SK-N-SH (cell line): Measurements from ENCODE around the gene ALAS2. TPM values are rescaled to one million over a fixed set of nuclear protein-coding genes. Genes with fewer than 3 reads are reported as not detected.

Source experiments
- CTCF ChIA-PET: fragments of 300-600, 350-600 bp; formaldehyde crosslinking; extraction: SDS; loops from one replicate; lab custom pipeline; 2021; lab: Yijun Ruan, JAX
- POLR2A ChIA-PET: fragments of 350-600 bp; sonication (Branson Sonifier 250); formaldehyde crosslinking; extraction: SDS; loops from one replicate; lab custom pipeline; 2020; ENCODE audit warnings: antibody characterized with exemption, inconsistent platforms; lab: Yijun Ruan, JAX
- DNase-seq: peaks from one replicate; pipeline ENCODE4 v3.0.0; 2012
- H2AFZ ChIP-seq: fragments of 200-600 bp; sonication (generic); 2 replicates; pipeline ENCODE4 v1.8.1; 2016; ENCODE audit warnings: antibody characterized with exemption, mild to moderate bottlenecking, low read depth
- H3F3A ChIP-seq: fragments of 200-600 bp; sonication (generic); replicated peaks from 2 replicates; pipeline ENCODE3; 2016; ENCODE audit warnings: antibody characterized with exemption, mild to moderate bottlenecking; ENCODE audit not compliant: insufficient read depth
- H3K27ac ChIP-seq, 2 experiments: fragments of 200-500 bp in 1 of 2; fragments of 200-600 bp in 1 of 2; sonication (Bioruptor generic) in 1 of 2; sonication (generic), shearing (Covaris generic) in 1 of 2; 2 replicates each; pipeline versions ENCODE4 v1.5.1 to v1.6.1; 2014 to 2016; ENCODE audit warnings: low read depth in 2 of 2, inconsistent platforms in 1 of 2, low read length in 1 of 2, mild to moderate bottlenecking in 1 of 2, mixed read lengths in 1 of 2
- H3K27me3 ChIP-seq: fragments of 200-600 bp; sonication (generic), shearing (Covaris generic); 2 replicates; pipeline ENCODE4 v1.6.1; 2016; ENCODE audit warnings: mixed run types; ENCODE audit not compliant: insufficient read depth
- H3K36me3 ChIP-seq, 2 experiments: fragments of 200-500 bp in 1 of 2; fragments of 200-600 bp in 1 of 2; sonication (Bioruptor generic) in 1 of 2; sonication (generic) in 1 of 2; replicated peaks in 1 of 2; 2 replicates each; pipeline versions ENCODE3 to v1.5.1; 2014 to 2016; ENCODE audit warnings: low read length in 1 of 2, mild to moderate bottlenecking in 1 of 2; ENCODE audit not compliant: insufficient read depth in 2 of 2, control insufficient read depth in 1 of 2
- H3K4me1 ChIP-seq, 2 experiments: fragments of 200-500 bp in 1 of 2; fragments of 200-600 bp in 1 of 2; sonication (Bioruptor generic) in 1 of 2; sonication (generic), shearing (Covaris generic) in 1 of 2; 2 replicates each; pipeline versions ENCODE4 v1.5.1 to v1.6.1; 2014 to 2016; ENCODE audit warnings: low read depth in 1 of 2, low read length in 1 of 2, mixed run types in 1 of 2; ENCODE audit not compliant: insufficient read depth in 2 of 2, control insufficient read depth in 1 of 2
- H3K4me2 ChIP-seq: fragments of 200-600 bp; sonication (generic), shearing (Covaris generic); 2 replicates; pipeline ENCODE4 v1.6.1; 2017; ENCODE audit warnings: mixed run types
- H3K4me3 ChIP-seq, 2 experiments: fragments of 200-500 bp in 1 of 2; fragments of 200-600 bp in 1 of 2; sonication (Bioruptor generic) in 1 of 2; sonication (generic), shearing (Covaris generic) in 1 of 2; 2 replicates each; pipeline versions ENCODE4 v1.5.1 to v1.8.1; 2014 to 2016; ENCODE audit warnings: low read depth in 2 of 2, inconsistent platforms in 1 of 2, low read length in 1 of 2, mild to moderate bottlenecking in 1 of 2, mixed read lengths in 1 of 2, moderate library complexity in 1 of 2
- H3K79me2 ChIP-seq: fragments of 200-600 bp; sonication (generic); 2 replicates; pipeline ENCODE4 v1.8.1; 2017; ENCODE audit warnings: mild to moderate bottlenecking; ENCODE audit not compliant: insufficient read depth
- H3K9ac ChIP-seq: fragments of 200-600 bp; sonication (generic); 2 replicates; pipeline ENCODE4 v1.6.1; 2017; ENCODE audit warnings: mixed run types
- H3K9me2 ChIP-seq: fragments of 200-600 bp; sonication (generic); 2 replicates; pipeline ENCODE4 v1.6.1; 2017; ENCODE audit warnings: mixed run types
- H3K9me3 ChIP-seq: fragments of 200-600 bp; sonication (generic); 2 replicates; pipeline ENCODE4 v1.6.1; 2017; ENCODE audit warnings: mixed run types, mild to moderate bottlenecking, moderate library complexity
- H4K20me1 ChIP-seq: fragments of 200-600 bp; sonication (generic); 2 replicates; pipeline ENCODE4 v1.6.1; 2017; ENCODE audit warnings: mild to moderate bottlenecking, mixed run types; ENCODE audit not compliant: insufficient read depth
- ELF1 ChIP-seq: IDR thresholded peaks from 2 replicates; pipeline ENCODE4 v1.4.0; 2012
- EP300 ChIP-seq, 2 experiments: IDR thresholded peaks; 2 replicates each; pipeline versions ENCODE4 v1.4.0 to v1.6.1; 2012; ENCODE audit warnings: borderline replicate concordance in 1 of 2, low read depth in 1 of 2, low read length in 1 of 2
- FOXJ3 ChIP-seq: sonication (generic); formaldehyde crosslinking; IDR thresholded peaks from 2 replicates; pipeline ENCODE4 v1.5.1; 2020; ENCODE audit warnings: mild to moderate bottlenecking, missing genetic modification reagents
- GABPA ChIP-seq: IDR thresholded peaks from 2 replicates; pipeline ENCODE4 v1.4.0; 2012; ENCODE audit warnings: low read depth, mild to moderate bottlenecking
- GATA2 ChIP-seq: sonication (generic); formaldehyde crosslinking; IDR thresholded peaks from 2 replicates; pipeline ENCODE4 v1.5.0; 2020; ENCODE audit warnings: mild to moderate bottlenecking, missing genetic modification reagents
- JUND ChIP-seq: IDR thresholded peaks from 2 replicates; pipeline ENCODE4 v1.4.0; 2012
- MAX ChIP-seq: IDR thresholded peaks from 2 replicates; pipeline ENCODE4 v1.4.0; 2012; ENCODE audit warnings: low read depth
- MXI1 ChIP-seq: IDR thresholded peaks from 2 replicates; pipeline ENCODE4 v1.6.1; 2012; ENCODE audit warnings: mild to moderate bottlenecking, low read depth, low read length, improper control_type of control experiment
- NRF1 ChIP-seq: IDR thresholded peaks from 2 replicates; pipeline ENCODE4 v1.6.1; 2012; ENCODE audit warnings: low read depth, mild to moderate bottlenecking, low read length
- POLR2AphosphoS5 ChIP-seq: IDR thresholded peaks from 2 replicates; pipeline ENCODE4 v1.6.1; 2012; ENCODE audit warnings: low read depth, low read length
- RAD21 ChIP-seq: IDR thresholded peaks from 2 replicates; pipeline ENCODE4 v1.6.1; 2012; ENCODE audit warnings: mild to moderate bottlenecking, low read length
- TAF1 ChIP-seq: IDR thresholded peaks from 2 replicates; pipeline ENCODE4 v1.6.1; 2012; ENCODE audit warnings: low read depth, mild to moderate bottlenecking, low read length, moderate library complexity, borderline replicate concordance
- TCF12 ChIP-seq: IDR thresholded peaks from 2 replicates; pipeline ENCODE4 v1.4.0; 2012
- ZBTB33 ChIP-seq: IDR thresholded peaks from 2 replicates; pipeline ENCODE4 v1.4.0; 2012; ENCODE audit warnings: low read depth, borderline replicate concordance
- WGBS: methylation state at CpG from one replicate; pipeline ENCODE4 v1.1.6; 2017; ENCODE audit warnings: low lambda C conversion rate; 5-methylcytosine and 5-hydroxymethylcytosine counted together
- polyA plus RNA-seq, 3 experiments: library from polyadenylated mRNA; depleted of rRNA; stranded (reverse); fragments of >200 nt; gene quantifications; 2 replicates each; pipeline ENCODE4 v1.2.3, GENCODE V29; 2012
- TF ChIP-seq, protein P1 (sequence below): fragments of 150-350 bp; IDR thresholded peaks from 2 replicates; pipeline ENCODE4 v1.6.1; 2016; ENCODE audit warnings: mild to moderate bottlenecking, low read depth, low read length
- TF ChIP-seq, protein P2 (sequence below): fragments of 200-600 bp; sonication (generic); IDR thresholded peaks from 2 replicates; pipeline ENCODE4 v1.6.1; 2017; ENCODE audit warnings: antibody characterized with exemption, mild to moderate bottlenecking, moderate library complexity
- TF ChIP-seq, protein P3 (sequence below): IDR thresholded peaks from 2 replicates; pipeline ENCODE4; 2012

Gene ALAS2
- polyA plus RNA-seq, 1 of the 3 experiments (the other 2 are of a cell fraction): not detected

DNA sequence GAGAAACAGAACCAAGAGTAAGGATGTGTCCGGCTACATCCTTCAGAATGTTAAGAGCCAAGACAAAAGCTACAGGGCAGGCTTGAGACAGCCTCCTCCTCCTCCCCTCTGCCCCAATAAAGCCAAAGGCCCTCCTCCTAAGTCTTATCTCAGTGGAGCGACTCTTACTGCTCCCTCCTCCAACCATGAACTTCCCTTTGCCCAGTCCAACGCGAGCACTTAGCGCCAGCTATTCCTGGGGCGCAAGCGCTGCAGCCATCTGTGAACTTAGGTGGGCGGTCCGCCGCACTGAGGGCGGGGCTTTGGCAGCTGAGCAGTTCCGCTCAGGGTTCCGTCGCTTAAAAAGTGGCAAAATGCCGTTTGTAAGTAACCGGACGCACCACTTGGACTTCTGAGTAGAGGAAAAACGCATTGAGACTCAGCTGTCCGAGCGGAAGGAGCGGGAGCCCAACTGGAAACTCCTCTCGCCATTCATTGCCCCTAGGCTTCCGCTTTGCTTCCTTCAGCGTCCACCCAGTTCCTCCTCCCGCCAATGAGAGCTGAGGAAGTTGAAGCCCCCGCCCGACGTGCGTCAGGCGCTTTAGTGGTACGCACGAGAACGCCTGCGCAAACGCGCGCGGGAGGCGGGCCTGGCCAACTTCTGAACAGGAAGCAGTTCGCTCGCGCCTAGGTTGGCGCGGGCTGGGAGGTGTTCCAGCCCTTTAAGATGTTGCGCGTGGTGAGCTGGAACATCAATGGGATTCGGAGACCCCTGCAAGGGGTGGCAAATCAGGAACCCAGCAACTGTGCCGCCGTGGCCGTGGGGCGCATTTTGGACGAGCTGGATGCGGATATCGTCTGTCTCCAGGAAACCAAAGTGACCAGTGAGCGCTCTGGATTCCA is 30.8 kb downstream of the ALAS2 start, which contains the start of gene APEX2:
APEX2 (plus strand) TSS at position 647 of the 882 bp plus-strand sequence; CDS start at position 707, 60 bp downstream.
- Histone ChIP-seq H3K79me2 (peaks cover 17% of the 10 kb centered on the region), H3K4me2 (peak within 1 kb of the TSS; percentile 71), H3K27ac (peak within 1 kb of the TSS; percentile 91 to 93), H3K9ac (peak within 1 kb of the TSS; percentile 74), H3F3A (no peaks in the 10 kb centered on the region), H3K9me2 (no peaks in the 10 kb centered on the region), H2AFZ (peak within 1 kb of the TSS; percentile 66), H3K27me3 (no peaks in the 10 kb centered on the region), H3K9me3 (no peaks in the 10 kb centered on the region), H3K4me1 (peaks cover 0 to 4% of the 10 kb centered on the region in 2 experiments; a peak in 1 of 4 replicates), H3K4me3 (peak within 1 kb of the TSS; percentile 70), H3K36me3 (peaks cover 5 to 18% of the 10 kb centered on the region in 2 experiments), H4K20me1 (no peaks in the 10 kb centered on the region)
- ChIA-PET CTCF (interaction anchor here (1.4 to 2.2 kb wide), 5 partner anchors 9 to 360 kb away, joined by 3 to 8 read pairs (median 4); no protein-coding TSS in a partner anchor), POLR2A (interaction anchor here (0.5 to 2.1 kb wide), 9 partner anchors 8 to 362 kb away, joined by 3 to 12 read pairs (median 4); partner anchors contain the start of genes MAGED2 and TRO)
- peak; percentile 78 for DNase-seq
- 21% methylated on average over 42 of the region's 55 CpGs for WGBS
- TF ChIP-seq POLR2AphosphoS5 (peak; percentile 61; the same call in 1 of the 2 replicates), ELF1 (peak; percentile 78), MXI1 (peak; percentile 56; the same call in 1 of the 2 replicates), JUND (no peak), MAX (peak; percentile 32; the same call in 1 of the 2 replicates), RAD21 (no peak), EP300 (IDR thresholded peaks at IDR 0.05; ENCODE audit: borderline replicate concordance in 1 of 2, low read depth in 1 of 2, low read length in 1 of 2) (no peak), NRF1 (peak; percentile 66), GATA2 (no peak), GABPA (peak; percentile 70), TCF12 (no peak), TAF1 (peak; percentile 46), ZBTB33 (no peak), FOXJ3 (CRISPR knock-in tag) (no peak)
- TF ChIP-seq, protein P1, sequence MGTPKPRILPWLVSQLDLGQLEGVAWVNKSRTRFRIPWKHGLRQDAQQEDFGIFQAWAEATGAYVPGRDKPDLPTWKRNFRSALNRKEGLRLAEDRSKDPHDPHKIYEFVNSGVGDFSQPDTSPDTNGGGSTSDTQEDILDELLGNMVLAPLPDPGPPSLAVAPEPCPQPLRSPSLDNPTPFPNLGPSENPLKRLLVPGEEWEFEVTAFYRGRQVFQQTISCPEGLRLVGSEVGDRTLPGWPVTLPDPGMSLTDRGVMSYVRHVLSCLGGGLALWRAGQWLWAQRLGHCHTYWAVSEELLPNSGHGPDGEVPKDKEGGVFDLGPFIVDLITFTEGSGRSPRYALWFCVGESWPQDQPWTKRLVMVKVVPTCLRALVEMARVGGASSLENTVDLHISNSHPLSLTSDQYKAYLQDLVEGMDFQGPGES: no peak
- TF ChIP-seq, protein P2, sequence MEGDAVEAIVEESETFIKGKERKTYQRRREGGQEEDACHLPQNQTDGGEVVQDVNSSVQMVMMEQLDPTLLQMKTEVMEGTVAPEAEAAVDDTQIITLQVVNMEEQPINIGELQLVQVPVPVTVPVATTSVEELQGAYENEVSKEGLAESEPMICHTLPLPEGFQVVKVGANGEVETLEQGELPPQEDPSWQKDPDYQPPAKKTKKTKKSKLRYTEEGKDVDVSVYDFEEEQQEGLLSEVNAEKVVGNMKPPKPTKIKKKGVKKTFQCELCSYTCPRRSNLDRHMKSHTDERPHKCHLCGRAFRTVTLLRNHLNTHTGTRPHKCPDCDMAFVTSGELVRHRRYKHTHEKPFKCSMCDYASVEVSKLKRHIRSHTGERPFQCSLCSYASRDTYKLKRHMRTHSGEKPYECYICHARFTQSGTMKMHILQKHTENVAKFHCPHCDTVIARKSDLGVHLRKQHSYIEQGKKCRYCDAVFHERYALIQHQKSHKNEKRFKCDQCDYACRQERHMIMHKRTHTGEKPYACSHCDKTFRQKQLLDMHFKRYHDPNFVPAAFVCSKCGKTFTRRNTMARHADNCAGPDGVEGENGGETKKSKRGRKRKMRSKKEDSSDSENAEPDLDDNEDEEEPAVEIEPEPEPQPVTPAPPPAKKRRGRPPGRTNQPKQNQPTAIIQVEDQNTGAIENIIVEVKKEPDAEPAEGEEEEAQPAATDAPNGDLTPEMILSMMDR: no peak
- TF ChIP-seq, protein P3, sequence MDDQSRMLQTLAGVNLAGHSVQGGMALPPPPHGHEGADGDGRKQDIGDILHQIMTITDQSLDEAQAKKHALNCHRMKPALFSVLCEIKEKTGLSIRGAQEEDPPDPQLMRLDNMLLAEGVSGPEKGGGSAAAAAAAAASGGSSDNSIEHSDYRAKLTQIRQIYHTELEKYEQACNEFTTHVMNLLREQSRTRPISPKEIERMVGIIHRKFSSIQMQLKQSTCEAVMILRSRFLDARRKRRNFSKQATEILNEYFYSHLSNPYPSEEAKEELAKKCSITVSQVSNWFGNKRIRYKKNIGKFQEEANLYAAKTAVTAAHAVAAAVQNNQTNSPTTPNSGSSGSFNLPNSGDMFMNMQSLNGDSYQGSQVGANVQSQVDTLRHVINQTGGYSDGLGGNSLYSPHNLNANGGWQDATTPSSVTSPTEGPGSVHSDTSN: no peak
